Measurements from ENCODE around the gene LDLRAD4.

The LDLRAD4 gene

GRCh38 chr18:13371689-13372418 is 153.3 kb downstream of the LDLRAD4 start:
- no peak for DNase-seq (ENCODE audit: low spot score)

DNA sequence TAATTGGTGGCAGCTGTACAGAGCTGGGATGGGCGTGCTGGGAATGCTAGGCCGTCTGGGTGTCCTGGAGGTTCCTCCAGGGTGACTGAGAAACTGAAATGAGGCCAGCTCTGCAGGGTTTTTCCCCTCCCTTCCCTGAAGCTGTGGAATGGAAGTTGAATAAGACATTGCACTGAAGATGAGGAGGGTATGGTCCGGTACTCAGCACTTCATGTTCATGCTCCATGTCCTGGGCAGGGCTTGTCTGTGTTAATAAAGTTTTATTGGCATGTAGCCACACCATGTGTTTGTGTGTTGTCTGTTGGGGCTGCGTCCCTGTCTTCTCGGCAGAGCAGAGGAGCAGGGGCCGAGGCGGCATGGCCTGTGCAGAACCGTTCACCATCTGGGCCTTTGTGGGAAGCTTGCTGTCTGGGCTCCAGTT is 154.0 kb downstream of the LDLRAD4 start:
- DNase-seq (ENCODE audit: low spot score) = no peak

DNA sequence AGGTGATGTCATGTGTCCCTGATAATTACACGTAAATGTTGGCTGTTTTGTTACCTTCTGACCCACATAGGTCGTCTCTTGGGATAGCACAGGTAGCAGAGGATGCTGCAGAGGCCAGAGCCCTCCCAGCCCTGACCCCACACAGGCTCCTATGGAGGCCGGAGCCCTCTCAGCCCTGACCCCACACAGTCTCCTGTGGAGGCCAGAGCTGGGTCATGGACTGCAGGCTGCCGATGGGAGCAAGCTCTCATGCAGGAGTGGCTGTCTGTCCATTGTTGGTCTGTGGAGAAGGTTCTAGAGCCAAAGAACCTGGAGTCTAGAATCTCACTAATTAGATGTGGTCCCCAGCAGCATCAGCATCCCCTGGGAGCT is 155.5 kb downstream of the LDLRAD4 start:
- DNase-seq (ENCODE audit: low spot score) = no peak

- DNase-seq (ENCODE audit: low spot score) = no peak
Measured at GRCh38 chr18:13374468-13375301, 156.1 kb downstream of the LDLRAD4 start.

DNA sequence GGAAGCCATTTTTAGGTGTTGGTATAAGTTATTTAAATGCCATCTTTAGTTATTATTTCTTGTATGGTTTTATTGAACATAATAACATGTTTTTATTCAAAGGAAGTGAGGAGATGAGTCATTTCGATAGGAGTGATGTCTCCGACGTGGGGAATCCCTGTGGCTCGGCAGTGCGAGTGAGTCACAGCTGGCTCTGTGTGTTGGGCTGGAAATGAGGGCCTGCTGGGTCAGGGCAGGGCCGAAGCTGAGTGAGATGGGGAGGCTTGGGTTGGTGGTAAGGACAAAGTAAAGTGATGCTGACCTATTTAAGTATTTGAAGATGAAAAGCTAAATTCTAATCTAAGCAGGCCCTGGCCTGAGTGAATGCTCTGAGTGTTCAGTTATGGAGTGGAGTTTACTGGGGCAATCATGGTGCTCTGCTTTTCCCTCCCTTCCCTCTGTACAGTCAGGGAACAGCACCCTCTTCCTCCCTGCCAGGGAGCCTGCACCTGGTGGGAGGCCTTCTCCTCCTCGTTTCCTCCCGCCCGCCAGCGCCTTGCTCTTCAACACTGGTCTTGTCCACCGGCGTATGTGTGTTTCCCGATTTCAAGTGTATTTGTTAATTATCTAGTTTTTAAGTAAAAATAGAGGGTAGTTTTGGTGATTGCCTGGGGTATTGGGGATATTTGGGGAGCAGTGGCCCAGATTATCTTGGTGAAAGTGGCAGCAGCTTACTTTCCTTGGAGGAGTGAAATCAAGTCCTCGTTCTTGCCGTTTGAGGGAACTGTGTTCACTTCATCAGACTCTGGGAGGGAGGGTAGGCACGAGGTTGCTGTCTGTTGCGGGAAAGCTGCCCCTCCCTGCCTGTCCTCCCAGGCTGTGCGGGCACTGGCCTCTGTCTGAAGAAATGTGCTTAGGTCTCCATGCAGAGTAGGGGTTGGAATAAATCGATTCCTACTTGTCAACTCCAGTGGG is 157.0 kb downstream of the LDLRAD4 start:
- DNase-seq (ENCODE audit: low spot score) = no peak

DNA sequence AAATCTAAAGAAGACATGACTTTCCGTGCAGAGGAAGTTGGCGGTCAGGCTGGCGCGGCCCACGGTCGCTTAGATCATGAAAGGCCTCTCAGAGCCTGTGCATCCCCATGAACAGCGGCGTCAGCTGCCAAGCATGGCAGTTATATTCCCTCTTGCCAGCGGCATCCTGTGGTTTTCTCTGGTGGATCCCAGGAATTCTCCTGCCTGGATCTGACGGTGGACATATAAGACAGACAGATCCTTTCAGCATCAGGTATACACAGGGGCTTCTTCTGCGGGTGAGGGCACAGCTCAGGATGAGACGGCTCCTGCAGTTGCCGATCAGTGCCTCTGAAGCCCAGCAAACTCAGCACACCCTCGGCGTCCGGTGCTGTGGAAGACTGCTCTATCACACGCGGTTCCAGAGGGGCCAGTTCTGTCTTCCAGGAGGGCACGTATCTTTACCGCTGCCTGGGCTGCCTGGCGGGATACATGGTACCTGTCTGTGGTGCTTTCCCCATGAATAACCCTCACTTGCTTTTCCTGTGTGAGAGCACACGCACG is 157.8 kb downstream of the LDLRAD4 start:
- DNase-seq (ENCODE audit: low spot score) = no peak

DNA sequence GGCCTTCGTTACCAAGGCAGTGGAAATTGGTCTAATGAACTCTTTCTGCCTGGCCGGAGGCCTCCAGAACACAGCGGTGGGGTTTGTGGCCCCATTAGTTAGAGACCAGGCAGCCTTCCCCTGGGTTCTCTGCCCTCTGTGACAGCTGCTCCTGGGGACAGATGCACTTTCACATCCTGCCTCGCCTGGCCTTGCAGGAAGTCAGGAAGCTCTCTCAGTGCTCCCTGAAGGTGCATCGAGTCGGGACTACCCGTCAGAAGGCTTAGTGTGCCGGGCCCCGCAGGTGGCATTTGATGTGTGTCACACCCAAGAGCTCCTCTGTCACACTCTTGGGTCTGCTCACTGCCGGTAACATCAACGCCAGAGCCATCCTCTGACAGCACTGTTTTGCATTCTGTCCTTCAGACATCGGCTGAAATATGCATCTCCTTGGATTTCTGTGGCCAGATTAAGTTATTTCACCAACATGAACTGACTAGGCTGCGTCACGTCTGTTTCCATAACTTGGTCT is 158.3 kb downstream of the LDLRAD4 start:
- no peak for DNase-seq (ENCODE audit: low spot score)

DNA sequence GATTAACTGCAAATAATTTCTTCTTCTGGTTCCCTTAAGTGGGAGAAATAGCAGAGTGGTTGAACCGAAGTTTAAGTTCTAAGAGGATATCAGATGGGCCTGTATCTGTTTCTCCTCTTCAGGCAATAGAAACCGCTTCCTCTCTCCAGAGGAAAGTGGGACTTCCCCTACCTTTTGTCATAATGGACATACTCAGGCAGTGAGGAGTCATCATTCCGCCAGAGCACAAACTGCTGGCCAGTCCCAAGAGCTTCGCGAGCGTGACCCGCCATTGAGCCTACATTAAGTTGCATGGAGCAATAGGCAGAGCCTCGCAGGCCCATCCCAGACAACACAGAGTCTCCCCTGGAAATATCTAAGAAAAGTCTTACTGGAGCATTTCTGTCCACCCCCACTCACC is 158.9 kb downstream of the LDLRAD4 start:
- no peak for DNase-seq (ENCODE audit: low spot score)

- DNase-seq (ENCODE audit: low spot score) = no peak
Measured at GRCh38 chr18:13378150-13378549, 159.6 kb downstream of the LDLRAD4 start.

- no peak for DNase-seq (ENCODE audit: low spot score)
Measured at GRCh38 chr18:13379062-13379865, 160.7 kb downstream of the LDLRAD4 start.

GRCh38 chr18:13379930-13380690 is 161.6 kb downstream of the LDLRAD4 start:
- DNase-seq (ENCODE audit: low spot score) = no peak

GRCh38 chr18:13380691-13381070 is 162.1 kb downstream of the LDLRAD4 start:
- DNase-seq (ENCODE audit: low spot score) = no peak

DNA sequence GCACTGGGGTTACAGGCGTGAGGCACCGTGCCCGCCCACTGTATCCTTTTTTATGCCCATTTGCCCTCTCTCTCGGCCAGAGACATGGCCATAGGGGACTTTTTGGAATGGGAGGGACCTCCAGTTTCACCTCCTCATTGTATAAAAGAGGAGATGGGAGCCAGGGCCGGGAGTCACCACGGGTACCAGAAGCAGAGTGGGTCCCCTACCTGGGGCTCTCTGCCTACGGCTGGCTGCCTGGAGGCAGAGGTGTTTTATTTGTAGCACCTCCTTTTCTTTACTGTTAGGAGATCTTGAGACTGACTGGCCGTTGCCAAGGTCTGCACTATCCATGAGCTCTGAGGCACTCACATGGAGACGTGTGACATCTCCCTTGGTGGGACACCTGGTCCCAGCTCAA is 162.8 kb downstream of the LDLRAD4 start:
- DNase-seq (ENCODE audit: low spot score) = no peak

DNA sequence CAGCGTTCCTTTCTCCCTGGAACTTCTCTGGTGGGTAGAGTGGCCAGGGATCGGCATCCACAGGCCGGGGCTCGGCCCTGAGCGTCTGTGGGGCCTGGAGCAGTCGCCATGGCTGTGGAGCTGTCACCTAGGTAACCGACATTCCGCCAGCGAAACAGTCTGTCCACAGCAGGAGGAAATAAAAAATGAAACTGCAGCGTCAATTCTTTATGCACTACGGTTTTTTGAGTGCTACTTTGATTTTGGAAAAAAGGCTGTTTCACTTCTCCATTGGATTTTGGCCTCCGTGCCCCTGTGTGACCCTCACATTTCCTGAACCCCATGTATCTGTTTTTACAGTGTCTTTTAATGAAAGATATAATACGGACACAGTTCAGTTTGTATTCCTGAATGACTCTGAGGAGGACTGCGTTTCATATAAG is 163.4 kb downstream of the LDLRAD4 start:
- DNase-seq (ENCODE audit: low spot score) = no peak

DNA sequence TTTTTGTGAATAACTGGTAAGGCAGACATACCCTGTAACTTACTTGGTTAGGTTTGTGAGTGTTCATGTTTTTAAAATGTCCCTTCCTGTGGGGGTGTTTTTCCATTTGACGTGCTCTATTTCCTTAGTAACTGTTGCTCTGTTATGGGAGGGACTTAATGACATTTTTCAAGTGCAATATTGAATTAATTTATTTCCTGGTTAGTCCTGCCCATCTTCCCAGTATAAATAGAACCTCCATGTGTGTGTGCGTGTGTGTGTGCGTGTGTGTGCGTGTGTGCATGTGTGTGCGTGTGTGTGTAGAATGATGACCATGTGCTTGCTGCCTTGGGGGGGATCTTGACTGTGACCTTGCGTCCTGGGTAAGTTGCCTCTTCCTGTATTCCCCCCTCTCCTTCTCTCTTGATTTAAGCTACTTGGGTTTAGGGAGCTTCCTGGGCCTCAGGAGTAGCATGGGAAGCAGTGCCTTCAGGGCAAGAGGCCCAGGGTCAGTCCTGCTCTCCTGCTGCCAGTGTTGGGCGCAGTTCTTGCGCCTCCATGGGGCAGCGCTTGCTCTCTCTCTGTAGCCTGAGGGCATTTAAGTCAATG is 163.9 kb downstream of the LDLRAD4 start:
- no peak for DNase-seq (ENCODE audit: low spot score)

DNA sequence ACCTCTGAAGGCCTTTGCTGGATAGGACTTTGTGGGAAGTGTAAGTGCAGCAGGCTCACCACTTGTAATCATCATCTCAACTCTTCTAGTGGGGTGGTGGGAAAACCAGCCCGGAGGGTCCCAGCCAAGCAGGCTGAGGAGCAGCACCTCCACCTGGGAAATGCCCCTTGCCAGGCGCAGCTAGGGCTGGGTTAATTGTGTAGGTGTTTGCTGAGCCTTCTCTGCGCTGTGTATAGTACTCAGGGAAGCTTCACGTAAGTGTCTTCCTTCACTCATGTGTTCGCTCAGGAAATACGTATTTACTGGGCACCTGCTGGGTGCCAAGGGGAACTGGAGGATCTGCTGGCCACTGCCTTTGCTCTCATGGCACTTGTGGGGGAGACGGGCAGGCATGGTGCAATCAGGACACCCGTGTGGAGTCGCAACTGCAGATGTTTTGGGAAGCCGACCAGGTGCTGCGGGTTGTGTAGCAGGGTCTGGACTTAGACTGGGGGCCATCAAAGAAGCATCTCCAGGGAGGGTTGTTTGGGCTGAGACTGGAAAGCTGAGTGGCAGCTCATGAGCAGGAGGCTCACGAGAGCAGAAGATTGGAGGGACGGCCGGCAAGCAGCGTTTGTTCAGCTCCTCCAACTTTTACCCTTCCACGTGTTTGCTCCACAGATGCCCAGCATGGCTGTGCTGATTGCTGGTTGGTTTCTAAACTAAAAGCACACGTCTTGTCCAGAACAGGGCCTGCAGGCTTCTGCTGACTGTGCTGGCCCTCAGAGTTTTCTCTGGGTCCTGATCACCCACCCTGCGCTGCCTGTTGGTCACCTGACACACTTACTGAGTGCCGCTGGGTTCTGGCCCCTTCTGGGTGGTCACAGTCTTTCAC is 164.6 kb downstream of the LDLRAD4 start:
- no peak for DNase-seq (ENCODE audit: low spot score)

DNA sequence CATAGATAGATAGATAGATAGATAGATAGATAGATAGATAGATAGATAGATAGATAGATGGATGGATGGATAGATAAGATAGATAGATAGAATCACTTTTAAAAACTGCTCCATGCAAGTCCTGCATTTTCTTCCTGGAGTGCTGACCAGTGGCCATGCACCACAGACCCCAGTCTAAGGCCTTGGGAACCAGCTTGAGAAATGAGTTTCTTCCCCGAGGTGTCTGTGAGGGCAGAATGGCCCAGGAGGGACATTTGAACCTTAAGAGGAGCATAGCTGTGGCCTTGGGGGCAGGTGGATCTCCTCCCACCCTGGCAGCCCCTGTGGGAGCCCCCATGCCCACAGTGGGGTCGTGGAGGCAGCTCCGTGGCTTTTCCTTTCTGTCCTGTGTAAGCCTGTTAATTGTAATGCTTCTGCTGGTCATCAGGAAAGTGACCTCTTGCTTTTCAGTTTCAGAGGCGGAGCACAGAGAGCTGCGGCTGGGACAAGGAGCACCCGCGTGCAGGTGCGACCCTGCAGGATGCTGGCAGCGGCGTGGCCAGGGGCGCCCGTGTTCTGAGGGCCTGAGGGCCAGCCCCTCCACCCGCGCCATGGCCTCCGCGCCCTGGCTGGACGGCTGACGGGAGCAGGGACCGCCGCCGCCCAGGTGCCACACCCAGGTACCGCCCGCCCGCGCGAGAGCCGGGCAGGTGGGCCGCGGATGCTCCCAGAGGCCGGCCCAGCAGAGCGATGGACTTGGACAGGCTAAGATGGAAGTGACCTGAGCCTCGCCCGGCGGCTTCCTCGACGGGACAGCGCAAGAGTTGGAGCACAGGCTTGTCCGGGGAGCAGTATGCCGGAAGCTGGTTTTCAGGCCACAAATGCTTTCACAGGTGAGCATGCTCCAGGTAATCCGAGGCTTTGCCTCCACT is 168.6 kb downstream of the LDLRAD4 start:
- no peak for DNase-seq (ENCODE audit: low spot score)

All from hematopoietic multipotent progenitor cell treated with erythropoietin and hydrocortisone succinate and interleukin-3 and kit ligand, for 15 days (in vitro differentiated cells).